GDM1 (cell line): Measurements from ENCODE around the gene METTL14.

Experiments
- DNase-seq: peaks from one replicate; lab custom pipeline; 2025; lab: John Stamatoyannopoulos, UW

Gene METTL14

DNA sequence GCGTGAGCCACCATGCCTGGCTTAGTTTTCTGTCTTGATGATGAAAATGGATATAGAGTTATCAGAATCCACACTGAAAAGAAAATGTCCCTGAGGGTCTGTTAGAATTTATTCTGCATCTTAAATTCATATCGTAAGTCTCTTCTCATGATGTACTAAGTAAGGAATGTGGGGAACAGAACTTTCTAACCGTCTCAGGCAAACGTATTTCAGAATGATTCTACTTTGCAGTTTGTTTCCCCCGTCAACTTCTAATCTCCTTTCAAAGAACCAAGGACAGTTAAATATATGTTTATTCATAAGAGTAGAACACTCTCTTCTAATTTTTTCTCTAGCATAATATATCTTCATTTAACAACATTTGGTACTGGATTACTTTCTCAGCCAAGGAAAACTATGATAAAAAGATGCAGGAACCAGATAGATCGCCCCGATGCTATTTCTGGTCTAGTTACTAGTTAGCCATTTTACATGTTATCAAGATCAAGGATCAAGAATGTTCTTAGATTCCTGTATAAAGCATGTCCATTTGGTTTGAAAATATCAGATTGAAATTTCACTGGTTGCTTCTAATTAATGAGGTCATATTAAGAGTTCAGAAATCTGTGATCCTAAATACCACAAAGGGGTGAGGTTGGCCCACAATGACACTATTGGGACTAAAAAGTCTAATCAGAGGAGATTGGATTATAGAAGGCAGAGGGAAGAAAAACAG, 49.5 kb downstream of the METTL14 start:
- DNase-seq, result no peak

DNA sequence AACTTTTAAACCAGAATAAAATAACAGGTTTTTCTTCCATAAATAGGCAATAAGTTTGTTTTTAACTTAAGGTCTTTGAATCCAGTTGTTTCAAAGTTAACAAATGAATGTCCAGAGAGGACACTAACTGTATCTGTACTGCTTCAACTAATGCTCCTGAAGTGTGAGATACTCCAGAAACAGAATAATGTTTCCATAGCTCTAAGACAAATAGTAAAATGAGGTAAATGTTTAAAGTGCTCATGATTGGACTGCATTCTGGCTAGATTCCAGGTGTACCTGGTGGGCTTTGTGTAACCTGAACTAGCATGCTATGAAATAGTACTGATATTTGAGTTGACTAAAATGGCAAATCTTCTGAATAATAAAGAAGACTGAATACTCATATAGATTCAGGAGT, 51.7 kb downstream of the METTL14 start:
- no peak for DNase-seq

DNA sequence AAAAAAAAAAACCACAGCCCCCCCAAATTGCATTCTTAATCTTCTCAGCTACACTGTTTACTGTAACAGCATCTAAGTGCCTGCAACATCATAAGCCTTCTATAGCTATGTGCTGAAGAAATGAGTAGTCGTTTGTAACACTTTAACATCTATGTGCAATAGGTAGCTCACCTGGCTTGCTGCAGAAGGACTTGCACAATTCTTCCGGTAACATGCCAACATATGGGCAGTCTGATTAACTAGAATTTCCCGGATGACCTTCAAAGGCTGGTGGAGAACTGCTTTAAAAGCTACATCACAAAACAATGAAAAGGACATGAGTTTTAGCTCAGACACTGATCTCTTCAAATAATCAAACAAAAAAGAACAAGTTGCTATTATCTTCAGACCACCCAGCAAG, 52.9 kb downstream of the METTL14 start:
- no peak for DNase-seq

DNA sequence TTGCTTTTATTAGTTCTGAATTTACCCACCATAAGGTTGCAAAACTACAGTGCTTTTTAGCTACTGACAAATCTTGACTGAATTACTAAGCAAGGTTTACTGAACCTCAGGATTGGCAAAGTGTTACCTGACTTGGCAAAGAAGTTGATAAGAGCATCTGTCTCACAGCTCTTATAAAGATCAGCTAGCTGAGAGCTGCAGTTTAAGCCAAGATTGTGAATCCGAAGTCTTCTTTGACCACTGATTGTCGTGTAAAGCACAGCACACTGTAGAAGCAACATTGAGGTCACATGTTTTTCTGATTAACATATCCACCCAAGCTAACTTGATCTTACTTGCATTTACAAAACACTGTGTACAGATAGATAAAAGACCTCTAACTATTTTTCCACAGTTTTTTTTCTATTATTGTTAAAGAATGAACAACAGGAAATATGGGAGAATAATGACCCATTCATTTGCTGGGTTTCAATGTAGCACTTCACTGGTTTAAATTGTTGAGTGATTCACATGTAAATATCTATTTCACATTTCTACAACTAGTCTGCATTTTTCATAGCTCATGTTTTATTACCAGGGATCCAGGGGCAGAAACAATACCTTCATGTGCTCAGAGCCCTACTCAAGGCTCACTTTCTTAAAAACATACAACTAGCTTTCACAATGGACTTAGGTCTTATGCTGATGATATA, 54.0 kb downstream of the METTL14 start:
- DNase-seq, result no peak

DNA sequence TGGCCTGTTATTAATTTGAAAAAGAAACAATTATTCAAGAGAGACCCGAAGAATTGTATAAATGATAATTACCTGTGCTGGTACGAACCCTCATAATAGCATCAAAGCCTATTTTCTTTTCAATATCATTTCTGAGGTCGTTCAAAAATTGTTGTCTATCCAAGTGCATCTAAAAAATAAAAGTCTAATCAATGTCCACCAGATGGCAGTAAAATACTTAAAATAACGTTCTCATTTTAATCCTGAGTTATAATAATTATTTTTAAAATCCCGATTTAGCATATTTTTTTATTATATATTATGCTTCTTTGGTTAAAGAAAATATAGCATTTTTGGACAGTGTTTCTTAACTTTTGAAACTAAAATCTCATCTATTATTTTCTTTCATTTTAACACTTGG, 55.7 kb downstream of the METTL14 start:
- no peak for DNase-seq

DNA sequence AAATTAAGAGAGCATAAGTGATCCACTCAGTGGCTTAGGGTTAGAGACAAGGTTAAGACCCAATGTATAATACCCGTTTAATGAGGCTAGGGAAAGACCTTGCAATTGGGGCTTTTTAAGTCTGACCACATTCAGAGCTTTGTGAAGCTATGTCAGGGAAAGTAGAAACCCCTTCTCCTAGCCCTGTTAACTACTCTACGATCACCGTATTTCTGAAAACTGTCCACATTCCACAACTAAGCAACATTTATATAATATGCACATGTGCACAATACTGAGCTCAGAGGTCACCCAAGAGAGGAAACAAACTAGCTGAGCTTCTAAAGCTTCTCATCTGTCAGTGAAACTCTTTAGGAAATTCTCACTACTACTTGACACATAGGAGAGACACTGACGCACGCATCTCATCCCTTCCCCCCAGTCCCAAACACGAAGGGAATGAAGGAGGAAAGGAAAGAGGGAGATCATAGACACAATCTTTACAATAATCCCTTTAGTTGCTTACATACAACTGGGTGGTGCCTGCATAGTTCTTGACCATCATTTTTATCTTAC, 56.2 kb downstream of the METTL14 start:
- no peak for DNase-seq

DNA sequence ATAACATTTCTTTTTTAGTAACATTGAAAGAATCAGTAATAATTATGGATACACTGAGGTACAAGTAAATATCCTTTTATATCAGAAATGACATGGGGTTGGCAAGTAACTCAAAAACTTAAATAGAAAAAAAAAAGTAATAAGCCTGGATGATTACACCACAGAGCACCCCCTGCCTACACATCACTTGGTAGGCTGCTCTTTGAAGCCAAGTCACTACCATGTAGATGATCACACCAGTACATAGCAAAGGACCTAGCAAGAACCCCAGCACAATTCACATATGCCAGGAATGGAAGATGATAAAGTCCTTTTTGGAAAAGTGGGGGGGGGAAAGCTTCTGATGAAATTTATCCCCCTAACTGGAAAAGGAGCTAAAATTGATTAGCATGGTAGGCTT, 56.9 kb downstream of the METTL14 start:
- no peak for DNase-seq

DNA sequence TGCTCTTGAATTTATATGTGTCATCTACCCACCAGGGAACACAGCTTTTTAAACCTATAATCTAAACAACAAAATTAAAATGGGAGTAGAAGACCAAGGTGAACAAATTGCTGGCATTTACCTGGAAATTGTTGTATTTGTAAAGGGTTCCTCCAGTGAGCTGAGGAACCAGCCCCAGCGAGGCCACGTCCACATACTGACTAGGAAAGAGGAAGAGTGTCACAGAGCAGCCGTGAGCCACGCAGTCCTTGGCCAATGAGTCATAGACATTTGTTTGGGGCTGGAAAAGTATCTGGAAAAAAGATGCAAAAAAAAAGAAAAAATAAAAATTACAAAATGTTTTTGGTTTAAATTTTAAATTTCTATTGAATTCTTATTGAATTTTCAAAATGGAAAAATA, 58.7 kb downstream of the METTL14 start:
- DNase-seq, result no peak

DNA sequence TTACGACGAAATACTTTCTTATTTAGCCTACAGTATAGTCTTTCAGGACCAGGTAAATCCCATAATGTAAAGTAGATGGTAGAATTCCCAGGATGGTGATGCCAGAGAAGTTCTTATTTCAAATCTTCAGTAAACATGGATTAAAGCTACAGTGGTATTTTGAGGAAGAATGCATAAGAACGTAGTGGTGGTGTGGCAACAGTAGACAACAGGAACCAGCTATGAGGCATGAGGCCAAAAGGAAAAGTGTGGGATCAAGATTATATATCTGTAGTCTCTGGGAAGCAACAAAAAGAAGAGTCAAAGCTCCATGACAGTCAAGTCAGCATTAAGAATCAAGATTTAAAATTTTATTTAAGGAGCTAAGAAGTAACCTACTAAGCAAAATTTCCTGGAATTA, 60.2 kb downstream of the METTL14 start:
- no peak for DNase-seq

DNA sequence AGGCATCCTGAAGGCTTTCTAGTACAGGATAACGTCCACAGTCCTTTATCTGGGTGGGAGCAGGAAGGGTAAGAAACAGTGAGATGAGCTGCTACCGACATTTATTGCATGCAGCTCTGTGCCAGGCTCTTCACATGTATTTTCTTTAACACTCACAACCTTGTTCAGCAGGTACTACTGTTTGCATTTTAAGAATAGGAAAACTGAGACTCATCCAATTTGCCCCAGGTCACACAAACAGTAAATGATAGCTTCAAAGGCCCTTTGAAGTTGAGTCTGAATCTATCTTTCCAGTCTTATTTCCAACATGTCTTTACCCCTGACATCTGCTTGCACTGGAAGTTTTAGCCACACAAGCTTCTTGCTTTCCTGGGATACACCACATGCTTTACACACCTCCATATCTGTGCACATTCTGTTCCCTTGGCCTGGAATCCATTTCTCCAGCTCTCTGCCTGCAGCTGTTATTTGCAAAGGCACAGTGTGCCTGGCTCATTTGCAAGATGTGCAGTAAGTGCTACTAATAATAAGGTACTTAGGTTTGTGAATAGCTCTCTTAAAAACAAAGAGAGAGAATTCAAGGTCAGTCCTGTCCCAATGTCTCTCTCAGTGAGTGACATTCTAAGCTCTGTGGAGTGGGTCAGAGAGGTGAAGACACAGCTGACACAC, 61.2 kb downstream of the METTL14 start:
- no peak for DNase-seq

DNA sequence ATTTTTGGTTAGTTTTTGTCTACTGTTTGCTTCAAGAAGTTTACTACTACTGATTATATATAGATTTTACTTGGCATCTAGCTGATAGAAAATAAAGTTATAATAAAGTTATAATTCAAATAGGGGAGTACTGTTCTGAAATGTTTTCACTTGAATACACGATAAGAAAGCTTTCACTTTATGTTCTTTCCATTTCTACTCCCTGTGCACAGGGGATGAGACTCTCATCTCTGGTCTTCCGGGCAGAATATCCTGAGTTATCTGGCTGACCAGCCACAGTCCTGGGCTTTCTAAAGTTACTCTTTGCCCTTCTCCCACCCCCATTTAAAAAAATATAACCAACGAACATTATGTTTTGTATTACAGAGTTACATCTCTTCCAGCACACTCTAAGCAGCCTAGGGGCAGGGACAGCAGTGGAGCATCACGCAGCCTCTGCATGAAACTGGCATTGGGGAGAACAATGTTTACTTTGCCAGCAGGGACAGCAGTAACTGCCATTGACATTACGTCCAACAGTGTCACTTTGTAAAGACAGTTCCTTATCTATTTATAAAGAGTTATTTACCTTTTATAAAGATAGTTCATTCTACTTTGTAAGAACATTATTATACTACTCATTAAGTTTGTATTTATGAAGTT, 64.3 kb downstream of the METTL14 start:
- DNase-seq, result no peak

DNA sequence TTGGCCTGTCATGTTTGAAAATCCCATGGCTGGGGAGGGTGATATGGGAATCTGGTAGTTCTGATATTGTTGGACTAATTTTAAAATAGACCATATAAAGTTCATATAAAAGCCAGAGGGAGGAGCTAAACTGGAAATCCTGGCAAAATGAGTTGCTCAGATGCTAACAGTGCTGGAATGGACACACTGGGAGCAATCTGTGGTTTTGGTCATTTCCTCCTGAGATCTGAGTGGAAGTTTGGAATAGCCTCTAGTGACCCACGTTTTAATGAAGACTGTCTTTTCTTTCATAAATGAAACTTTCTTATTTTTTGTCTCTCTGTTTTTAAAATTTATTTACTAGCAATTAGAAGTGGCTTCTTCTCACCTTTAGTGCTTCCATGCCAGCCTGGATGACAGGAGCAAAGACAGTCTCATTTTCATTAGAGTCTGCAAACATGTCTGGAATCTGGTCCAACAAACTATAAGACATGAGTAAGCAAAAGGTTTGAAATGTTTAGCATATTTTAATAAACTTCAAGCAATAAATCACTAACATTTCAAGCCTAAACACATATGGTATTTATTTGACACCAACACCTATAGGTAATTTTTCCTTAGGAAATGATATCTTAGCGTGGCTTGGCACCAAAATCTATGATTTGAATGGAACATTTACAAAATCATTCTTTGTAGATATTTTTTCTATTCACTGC, 66.6 kb downstream of the METTL14 start:
- no peak for DNase-seq

DNA sequence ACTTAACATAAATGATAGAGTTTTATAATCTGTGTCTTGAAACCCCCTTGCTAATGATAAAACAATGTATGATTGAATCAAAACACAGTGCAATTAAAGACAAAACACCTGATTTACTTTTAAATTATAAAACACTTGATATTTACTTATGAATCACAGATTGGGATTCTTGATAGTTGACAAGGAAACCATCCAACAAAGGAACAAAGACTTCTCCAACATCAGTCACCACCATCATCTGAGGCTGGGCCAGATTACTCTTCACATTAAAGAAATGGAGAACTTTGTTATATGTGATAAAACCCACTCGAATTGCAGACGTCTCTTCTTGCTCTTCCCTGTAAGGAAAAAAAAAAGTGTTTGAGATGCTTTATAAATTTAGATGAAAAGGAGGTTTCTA, 67.4 kb downstream of the METTL14 start:
- DNase-seq, result no peak

DNA sequence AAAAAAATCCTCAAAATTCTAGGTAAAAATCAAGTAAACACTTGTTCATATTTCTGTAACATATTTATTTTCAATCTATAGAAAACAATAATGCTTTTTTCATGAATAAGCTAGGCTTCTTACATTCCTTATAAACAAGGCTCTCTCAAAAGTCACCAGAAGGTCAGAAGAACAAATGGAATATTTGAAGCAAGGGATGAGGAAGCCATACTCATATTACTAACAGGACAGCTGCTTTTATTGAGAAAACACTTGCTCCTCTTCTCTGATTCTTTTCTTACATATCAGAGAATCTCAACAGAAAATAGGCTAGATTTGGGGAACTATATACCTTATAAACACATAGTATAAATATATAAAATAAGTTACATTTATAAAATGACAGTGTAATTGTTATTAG, 67.9 kb downstream of the METTL14 start:
- DNase-seq, result no peak

DNA sequence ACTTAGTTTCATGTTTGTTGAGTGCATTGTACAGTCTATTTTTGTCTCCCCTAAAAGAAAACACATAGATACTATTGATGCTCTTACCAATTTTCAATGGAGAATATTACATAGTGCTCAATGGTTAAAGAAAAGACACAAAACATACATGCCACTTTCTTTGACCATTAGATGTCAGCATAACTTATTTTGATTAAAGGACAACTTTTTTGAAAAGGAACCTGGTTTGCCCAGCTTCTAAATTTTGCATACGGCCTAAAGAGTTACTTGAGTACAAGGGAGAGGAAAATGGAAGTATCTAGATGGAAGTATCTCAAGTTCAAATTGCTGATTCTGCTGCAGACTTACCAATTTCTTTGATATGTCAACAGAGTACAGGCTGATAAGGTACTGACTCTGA, 68.5 kb downstream of the METTL14 start:
- no peak for DNase-seq

DNA sequence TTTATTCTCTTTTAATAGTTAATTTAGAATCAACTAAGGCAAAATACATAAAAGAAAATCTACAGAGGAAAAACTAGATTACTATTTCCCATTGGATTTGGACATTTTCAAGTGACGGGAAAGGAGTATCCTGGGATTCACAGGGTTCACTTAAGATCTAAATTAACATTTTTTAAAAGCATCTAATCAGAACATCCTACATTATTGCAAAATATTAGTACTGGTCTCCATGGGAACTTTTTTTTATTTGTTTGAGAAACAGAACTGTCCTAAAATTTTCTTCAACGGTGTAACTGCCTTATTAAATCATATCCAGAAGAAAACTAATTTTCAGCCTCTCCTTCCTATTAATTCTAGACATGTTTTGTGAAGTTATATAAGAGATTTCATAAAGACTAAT, 69.7 kb downstream of the METTL14 start:
- no peak for DNase-seq

DNA sequence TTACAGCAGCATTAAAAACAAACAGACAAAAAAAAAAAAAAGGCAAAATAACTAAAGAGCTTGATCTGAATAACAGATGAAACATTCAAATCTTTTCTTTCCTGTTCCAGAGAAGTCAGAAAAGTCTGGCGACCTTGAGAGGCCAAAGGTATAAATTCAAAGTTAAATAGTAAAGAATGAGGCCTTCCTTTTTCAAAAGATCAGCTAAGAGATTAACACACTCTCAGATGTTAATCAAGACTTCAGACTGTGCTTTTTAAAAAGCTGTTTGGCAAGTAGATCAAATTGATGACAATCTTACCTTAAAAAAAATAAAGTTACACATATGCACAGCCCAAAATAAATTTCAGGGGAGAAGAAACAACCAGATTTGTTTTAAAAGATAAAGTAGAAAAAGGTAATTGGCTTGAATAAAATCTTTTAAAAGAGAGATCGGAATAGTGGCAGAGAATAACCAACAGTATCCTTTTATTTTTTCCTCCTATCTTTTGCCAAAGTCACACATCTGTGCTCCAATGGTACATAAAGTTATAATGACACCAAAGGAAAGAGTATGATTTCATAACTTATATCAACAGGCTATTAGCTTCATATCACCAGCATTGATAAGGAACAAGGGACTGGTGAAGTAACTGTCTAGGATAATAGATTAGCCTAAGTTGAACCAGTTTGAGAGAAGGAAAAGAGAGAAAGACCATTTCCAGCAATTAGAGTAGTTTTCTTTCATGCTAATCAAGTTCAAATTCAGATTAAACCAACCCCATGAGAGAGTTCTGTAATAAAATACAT, 70.4 kb downstream of the METTL14 start:
- no peak for DNase-seq

DNA sequence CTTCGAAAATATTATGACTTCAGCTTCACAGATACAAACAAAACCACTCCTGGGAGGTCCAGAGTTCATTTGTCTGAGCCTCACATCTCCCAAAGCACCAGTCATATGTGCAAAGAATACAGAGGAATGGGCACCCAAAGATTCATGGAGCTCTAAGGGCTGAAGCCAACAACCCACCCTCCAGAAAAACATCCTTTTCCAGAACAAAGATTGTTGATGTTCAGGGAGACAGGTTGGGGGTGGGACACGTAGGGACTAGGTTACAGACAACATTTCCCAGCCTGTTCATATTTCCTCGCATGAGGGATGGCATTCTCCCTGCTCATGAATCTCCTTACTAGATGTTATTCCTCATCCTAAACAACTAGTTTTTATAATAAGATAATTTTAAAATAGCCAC, 71.2 kb downstream of the METTL14 start:
- no peak for DNase-seq

DNA sequence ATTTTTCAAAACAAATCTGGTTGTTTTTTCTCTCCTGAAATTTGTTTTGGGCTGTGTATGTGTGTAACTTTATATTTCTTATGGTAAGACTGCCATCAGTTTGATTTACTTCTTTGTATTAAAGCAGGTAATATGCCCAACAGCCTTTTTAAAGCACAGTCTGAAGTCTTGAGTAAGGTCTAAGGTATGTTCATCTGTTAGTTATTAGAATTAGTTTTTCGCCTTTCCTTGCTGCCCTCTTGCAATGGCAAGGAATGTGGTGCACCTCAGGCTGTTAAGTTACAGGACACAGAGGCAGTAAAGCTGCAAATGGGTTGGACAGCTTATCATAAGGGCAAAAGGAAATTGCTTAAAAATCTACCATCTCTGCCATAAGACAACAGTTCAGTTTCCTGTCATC, 71.8 kb downstream of the METTL14 start:
- no peak for DNase-seq

DNA sequence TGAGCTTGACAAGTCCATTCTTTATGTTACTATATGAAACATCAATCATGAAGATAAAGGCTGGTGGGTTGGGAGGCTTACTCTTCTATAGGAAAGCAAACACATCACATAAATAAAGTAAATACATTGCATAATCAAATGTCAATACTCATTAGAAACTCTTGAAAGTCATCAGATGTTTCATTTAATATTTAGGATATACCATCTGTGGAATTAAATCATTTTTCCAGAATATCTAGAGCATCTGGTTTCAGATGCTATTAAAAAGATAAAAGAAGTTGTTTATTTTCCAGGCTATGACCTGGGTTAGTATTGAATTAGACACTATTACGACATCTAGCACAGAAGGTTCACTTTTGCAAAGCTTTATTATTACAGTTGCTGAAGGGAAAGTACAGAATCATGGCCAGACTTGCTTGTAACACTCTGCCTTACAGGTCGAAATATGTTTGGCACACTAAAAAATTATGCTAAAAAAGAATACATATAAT, 72.6 kb downstream of the METTL14 start:
- no peak for DNase-seq

DNA sequence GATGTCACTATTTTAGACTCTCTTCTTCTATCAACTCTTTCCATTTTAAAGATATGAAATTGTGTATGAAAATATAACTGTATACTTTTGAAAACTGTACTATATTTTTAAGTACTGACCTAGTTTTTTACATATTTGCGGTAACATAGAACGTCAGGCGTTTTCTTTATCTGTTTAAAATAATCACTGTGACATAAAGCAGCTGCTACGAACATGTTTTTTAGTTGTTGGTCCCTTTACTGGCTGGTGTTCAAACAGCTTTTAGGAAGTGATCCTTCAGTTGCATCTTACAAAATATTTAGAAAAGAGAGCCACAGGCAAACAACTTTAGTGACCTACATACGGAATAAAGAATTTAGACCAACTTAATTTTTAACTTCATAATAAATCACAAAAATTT, 73.1 kb downstream of the METTL14 start:
- no peak for DNase-seq
